Measurements from ENCODE around the gene ICAM5.

DNA sequence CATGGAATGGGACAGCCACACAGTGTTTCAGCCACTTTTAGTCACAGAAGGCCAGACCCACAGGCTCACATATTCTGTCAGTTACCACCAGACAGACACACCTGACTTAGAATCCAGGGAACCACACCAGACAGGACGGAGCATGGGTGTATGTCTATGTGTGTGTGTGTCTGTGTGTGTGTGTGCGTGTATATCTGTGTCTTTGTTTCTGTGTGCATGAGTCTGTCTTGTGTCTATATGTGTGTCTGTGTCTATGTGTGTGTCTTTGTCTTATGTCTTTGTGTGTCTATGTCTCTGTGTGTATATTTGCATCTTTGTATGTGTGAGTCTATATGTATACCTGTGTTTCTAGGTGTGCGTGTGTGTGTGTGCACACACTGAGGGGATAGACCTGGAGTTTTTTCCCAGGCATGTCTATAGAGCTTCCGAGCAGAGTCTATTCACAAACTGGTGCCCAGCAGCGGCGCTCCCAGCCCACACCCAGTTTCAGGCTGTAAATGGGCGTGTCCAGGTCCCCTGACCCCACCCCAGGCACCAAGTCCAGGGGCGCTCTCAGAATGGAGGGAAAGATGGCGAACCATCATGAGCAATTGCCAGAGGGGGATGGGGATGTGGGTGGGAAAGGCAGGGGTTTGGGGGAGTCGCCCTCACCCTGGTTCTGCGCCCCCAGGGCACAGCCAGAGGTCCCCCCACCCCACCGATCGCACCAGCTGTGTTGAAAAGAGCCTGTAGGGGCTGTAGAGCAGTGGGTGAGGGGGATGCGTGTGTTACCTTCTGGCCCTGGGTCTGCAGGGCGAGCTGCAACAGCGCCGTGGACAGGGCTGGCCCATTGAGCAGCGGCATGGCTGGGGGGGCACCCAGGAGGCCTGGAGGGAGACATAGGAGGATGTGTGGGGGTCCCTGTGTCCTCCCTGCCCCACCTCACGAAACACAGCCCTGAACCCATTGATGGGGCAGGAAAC, 32.4 kb downstream of the ICAM5 start:
- TF ChIP-seq, protein P1, sequence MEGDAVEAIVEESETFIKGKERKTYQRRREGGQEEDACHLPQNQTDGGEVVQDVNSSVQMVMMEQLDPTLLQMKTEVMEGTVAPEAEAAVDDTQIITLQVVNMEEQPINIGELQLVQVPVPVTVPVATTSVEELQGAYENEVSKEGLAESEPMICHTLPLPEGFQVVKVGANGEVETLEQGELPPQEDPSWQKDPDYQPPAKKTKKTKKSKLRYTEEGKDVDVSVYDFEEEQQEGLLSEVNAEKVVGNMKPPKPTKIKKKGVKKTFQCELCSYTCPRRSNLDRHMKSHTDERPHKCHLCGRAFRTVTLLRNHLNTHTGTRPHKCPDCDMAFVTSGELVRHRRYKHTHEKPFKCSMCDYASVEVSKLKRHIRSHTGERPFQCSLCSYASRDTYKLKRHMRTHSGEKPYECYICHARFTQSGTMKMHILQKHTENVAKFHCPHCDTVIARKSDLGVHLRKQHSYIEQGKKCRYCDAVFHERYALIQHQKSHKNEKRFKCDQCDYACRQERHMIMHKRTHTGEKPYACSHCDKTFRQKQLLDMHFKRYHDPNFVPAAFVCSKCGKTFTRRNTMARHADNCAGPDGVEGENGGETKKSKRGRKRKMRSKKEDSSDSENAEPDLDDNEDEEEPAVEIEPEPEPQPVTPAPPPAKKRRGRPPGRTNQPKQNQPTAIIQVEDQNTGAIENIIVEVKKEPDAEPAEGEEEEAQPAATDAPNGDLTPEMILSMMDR (IDR thresholded peaks at IDR 0.05) = no peak
- TF ChIP-seq POLR2A (IDR thresholded peaks at IDR 0.05) = no peak
- no peak for TF ChIP-seq POLR2AphosphoS5 (IDR thresholded peaks at IDR 0.05)

Measured in upper lobe of left lung (tissue), 4 donors.